ENCODE results near the gene SHB. TPM values are rescaled to one million over a fixed set of nuclear protein-coding genes. Genes with fewer than 3 reads are reported as not detected.

The SHB gene
- 25.7 TPM for total RNA-seq

GRCh38 chr9:38068701-38069628 lies at the start of gene SHB:
SHB (minus strand) TSS chr9:38069227; CDS start chr9:38068645, 582 bp downstream.

GRCh38 chr9:37903647-37904444 lies 165.2 kb downstream of the SHB start, which contains the start of gene SLC25A51:
SLC25A51 (minus strand) TSS chr9:37904127; CDS start chr9:37888550, 15,577 bp downstream.

Small RNA genes lying within 50 kb of the gene (small RNA-seq; reads per million reads assigned to genes)
- gene RNU7-124P (ENCODE audit: low replicate concordance): not detected

Other genes with a start within 250 kb of the SHB start
- 108 TPM for gene SLC25A51, start 165.1 kb downstream of the SHB start, total RNA-seq

Data from parietal lobe (tissue), 2 donors.